Vagina (tissue), 2 donors: ENCODE data around the gene AP3S1.

Source experiments
- POLR2A ChIP-seq, 2 donors: fragments of 450-650 bp; IDR thresholded peaks; one replicate each; pipeline ENCODE4 v1.6.1; 2017; ENCODE audit warnings: antibody characterized with exemption in 2 of 2, mild to moderate bottlenecking in 2 of 2, moderate library complexity in 2 of 2
- POLR2AphosphoS5 ChIP-seq, 2 donors: sonication (generic); formaldehyde crosslinking; IDR thresholded peaks; one replicate each; pipeline ENCODE4 v1.9.0; 2017; ENCODE audit warnings: antibody characterized with exemption in 2 of 2, mild to moderate bottlenecking in 2 of 2, low read depth in 1 of 2; ENCODE audit not compliant: insufficient read depth in 1 of 2
- TF ChIP-seq, protein P1 (sequence below), 3 experiments: fragments of 450-650 bp in 2 of 3; fragments of 200-600 bp in 1 of 3; sonication (generic) in 1 of 3; IDR thresholded peaks; one replicate each; pipeline ENCODE4 v1.5.1; 2017 to 2019; ENCODE audit warnings: antibody characterized with exemption in 3 of 3, mild to moderate bottlenecking in 2 of 3, moderate library complexity in 2 of 3

DNA sequence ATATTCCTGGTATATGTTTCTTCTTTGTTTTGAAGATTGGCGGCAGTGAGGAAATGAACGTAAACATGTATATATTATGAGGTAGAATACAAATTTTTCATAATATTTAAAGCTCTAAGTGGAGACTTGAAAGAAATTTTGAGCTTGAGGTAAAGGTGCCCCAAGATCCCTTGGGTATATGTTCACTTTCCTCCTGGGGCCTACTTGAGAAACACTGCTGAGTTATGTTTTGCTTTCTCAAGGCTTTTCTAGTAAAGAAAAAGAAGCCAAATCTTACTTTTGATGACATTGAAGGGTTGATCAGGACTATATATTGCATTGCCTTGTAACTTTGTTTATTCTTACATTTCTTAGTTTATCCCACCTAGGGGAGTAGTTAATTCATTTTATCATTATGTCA lies 30.7 kb downstream of the AP3S1 start:
- TF ChIP-seq, protein P1, sequence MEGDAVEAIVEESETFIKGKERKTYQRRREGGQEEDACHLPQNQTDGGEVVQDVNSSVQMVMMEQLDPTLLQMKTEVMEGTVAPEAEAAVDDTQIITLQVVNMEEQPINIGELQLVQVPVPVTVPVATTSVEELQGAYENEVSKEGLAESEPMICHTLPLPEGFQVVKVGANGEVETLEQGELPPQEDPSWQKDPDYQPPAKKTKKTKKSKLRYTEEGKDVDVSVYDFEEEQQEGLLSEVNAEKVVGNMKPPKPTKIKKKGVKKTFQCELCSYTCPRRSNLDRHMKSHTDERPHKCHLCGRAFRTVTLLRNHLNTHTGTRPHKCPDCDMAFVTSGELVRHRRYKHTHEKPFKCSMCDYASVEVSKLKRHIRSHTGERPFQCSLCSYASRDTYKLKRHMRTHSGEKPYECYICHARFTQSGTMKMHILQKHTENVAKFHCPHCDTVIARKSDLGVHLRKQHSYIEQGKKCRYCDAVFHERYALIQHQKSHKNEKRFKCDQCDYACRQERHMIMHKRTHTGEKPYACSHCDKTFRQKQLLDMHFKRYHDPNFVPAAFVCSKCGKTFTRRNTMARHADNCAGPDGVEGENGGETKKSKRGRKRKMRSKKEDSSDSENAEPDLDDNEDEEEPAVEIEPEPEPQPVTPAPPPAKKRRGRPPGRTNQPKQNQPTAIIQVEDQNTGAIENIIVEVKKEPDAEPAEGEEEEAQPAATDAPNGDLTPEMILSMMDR (IDR thresholded peaks at IDR 0.05): no peak
- no peak for TF ChIP-seq POLR2A (IDR thresholded peaks at IDR 0.05)
- no peak for TF ChIP-seq POLR2AphosphoS5 (IDR thresholded peaks at IDR 0.05; ENCODE audit: insufficient read depth in 1 of 2, low read depth in 1 of 2)
